C1 segment of cervical spinal cord (tissue), 14 donors: ENCODE results near the gene PROCR.
"Not testable (repeated sequence)": the region's sequence is repeated elsewhere in the genome, so short reads cannot be mapped to it uniquely, and the experiment has no call there.

Experiments used
- DNase-seq, 14 donors: peaks; one replicate each; lab custom pipeline; 2025; lab: John Stamatoyannopoulos, UW

Gene PROCR

GRCh38 chr20:35193031-35193791, 21.3 kb downstream of the PROCR start:
- DNase-seq, result not testable (repeated sequence)

- no peak for DNase-seq
Observed at GRCh38 chr20:35196313-35196712, 24.4 kb downstream of the PROCR start.

GRCh38 chr20:35199740-35200139, 27.9 kb downstream of the PROCR start:
- DNase-seq, result no peak

GRCh38 chr20:35200267-35200666, 28.4 kb downstream of the PROCR start:
- DNase-seq, result no peak

GRCh38 chr20:35201467-35201866, 29.6 kb downstream of the PROCR start:
- DNase-seq, result not testable (repeated sequence)

- DNase-seq, result no peak
Observed at GRCh38 chr20:35206802-35207201, 34.9 kb downstream of the PROCR start.

- peak in 12 of 14 donors; percentile 4 to 97 (median 36) for DNase-seq
Observed at GRCh38 chr20:35207950-35208611, 36.2 kb downstream of the PROCR start.

GRCh38 chr20:35215066-35215956, 43.4 kb downstream of the PROCR start:
- no peak for DNase-seq

- DNase-seq, result no peak
Observed at GRCh38 chr20:35216541-35216940, 44.7 kb downstream of the PROCR start.

- DNase-seq, result no peak
Observed at GRCh38 chr20:35223941-35224340, 52.1 kb downstream of the PROCR start.

GRCh38 chr20:35224536-35224935, 52.7 kb downstream of the PROCR start:
- no peak for DNase-seq

GRCh38 chr20:35225319-35226125, 53.6 kb downstream of the PROCR start:
- DNase-seq, result no peak

- no peak for DNase-seq
Observed at GRCh38 chr20:35226126-35226883, 54.4 kb downstream of the PROCR start, which contains the start of gene MMP24. Gene MMP24, plus strand, starts transcription at chr20:35226690. Its CDS starts 49 bp downstream, at chr20:35226739.
